SK-N-MC (cell line): ENCODE results near the gene FAM120A.

ENCODE experiments used
- EZH2 ChIP-seq: fragments of 200-600 bp; sonication (generic); IDR thresholded peaks from one replicate; pipeline ENCODE4 v1.6.1; 2017; ENCODE audit warnings: antibody characterized with exemption
- FOXP2 ChIP-seq: optimal IDR thresholded peaks from 2 replicates; pipeline ENCODE3; 2011; ENCODE audit warnings: mild to moderate bottlenecking, moderate library complexity; ENCODE audit not compliant: insufficient read depth; ENCODE audit errors: extremely low read length, control extremely low read depth
- POLR2AphosphoS5 ChIP-seq: IDR thresholded peaks from 2 replicates; pipeline ENCODE4 v1.6.1; 2012; ENCODE audit warnings: mild to moderate bottlenecking, low read depth, low read length, borderline replicate concordance

- TF ChIP-seq EZH2 (no peak), POLR2AphosphoS5 (no peak), FOXP2 (no peak)
Measured at GRCh38 chr9:93536167-93536566, 84.7 kb downstream of the FAM120A start.
